Measurements from ENCODE around the gene DAAM2. TPM values are rescaled to one million over a fixed set of nuclear protein-coding genes. Genes with fewer than 3 reads are reported as not detected.

The DAAM2 gene
- polyA plus RNA-seq, 2 of the 4 experiments (the other 2 are of a cell fraction), result not detected

- H3K4me1 ChIP-seq, result no peaks in the 10 kb centered on the region
- ATAC-seq (no peak), FAIRE-seq (no peak), DNase-seq (ENCODE audit: low read depth in 1 of 2, low spot score in 1 of 2) (no peak)
- no peaks in the 10 kb centered on the region for H3K9me3 ChIP-seq
- ChIA-PET CTCF (no interaction called here), POLR2A (no interaction called here)
- 27% methylated on average over 5 of the region's 5 CpGs for WGBS (ENCODE audit: missing lambda C conversion rate)
- no peak overlapping the region for H3K27ac ChIP-seq
- no peak for TF ChIP-seq POLR2A (IDR thresholded peaks at IDR 0.05; ENCODE audit: low read length)
- no peak for TF ChIP-seq TFCP2L1 (CRISPR knock-in tag; IDR thresholded peaks at IDR 0.05)
- no peak for TF ChIP-seq MAX (IDR thresholded peaks at IDR 0.05)
- TF ChIP-seq ZSCAN20 (CRISPR knock-in tag; IDR thresholded peaks at IDR 0.05), result no peak
- no peak for TF ChIP-seq HES2 (IDR thresholded peaks at IDR 0.05)
- TF ChIP-seq NFE2L2 (conservative IDR thresholded peaks at IDR 0.05; ENCODE audit: low read length), result no peak
- no peak for TF ChIP-seq NPAS2 (CRISPR knock-in tag; IDR thresholded peaks at IDR 0.05; ENCODE audit: borderline replicate concordance)
- no peak for TF ChIP-seq RCOR1 (IDR thresholded peaks at IDR 0.05; ENCODE audit: low read depth, low read length)
- no peak for TF ChIP-seq CEBPB (IDR thresholded peaks at IDR 0.05)
- no peak for TF ChIP-seq USF2 (IDR thresholded peaks at IDR 0.05)
- TF ChIP-seq CHD4 (IDR thresholded peaks at IDR 0.05; ENCODE audit: borderline replicate concordance), result no peak
- TF ChIP-seq MAFK (IDR thresholded peaks at IDR 0.05; ENCODE audit: partially characterized antibody), result no peak
- TF ChIP-seq HOXA7 (CRISPR knock-in tag; IDR thresholded peaks at IDR 0.05), result no peak
- no peak for TF ChIP-seq ZC3H11A (IDR thresholded peaks at IDR 0.05)
- no peak for TF ChIP-seq ATOH8 (CRISPR knock-in tag; IDR thresholded peaks at IDR 0.05; ENCODE audit: low read depth)
- TF ChIP-seq MYC (IDR thresholded peaks at IDR 0.05; ENCODE audit: borderline replicate concordance, low read length), result no peak
- H3K4me2 ChIP-seq, result no peak overlapping the region
- no peak overlapping the region for H3K4me3 ChIP-seq
Measured at GRCh38 chr6:39769012-39769411, 23.2 kb upstream of the DAAM2 start.

DNA sequence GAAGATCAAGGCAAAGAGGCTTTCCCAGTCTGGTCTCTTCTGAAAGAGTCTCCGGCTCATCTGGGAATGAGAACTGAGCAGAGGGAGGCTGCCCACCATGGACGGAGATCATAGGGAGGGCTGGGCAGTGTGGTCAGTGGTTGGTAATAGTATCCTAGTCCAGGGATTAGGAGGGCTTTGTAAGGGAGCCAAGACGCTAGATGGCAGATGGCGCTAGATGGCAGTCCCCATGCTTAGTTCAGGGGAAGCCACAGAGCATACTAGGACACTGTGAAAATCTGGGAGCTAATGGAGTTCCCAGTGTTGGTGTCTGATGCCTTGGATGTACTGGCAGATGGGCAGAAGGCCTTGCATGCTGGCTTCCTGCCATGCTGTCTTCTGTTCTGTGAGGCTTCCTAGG, 21.7 kb upstream of the DAAM2 start:
- Histone ChIP-seq H3K4me1 (no peaks in the 10 kb centered on the region), H3K4me3 (no peak overlapping the region), H3K9me3 (no peaks in the 10 kb centered on the region), H3K27ac (no peak overlapping the region), H3K4me2 (no peak overlapping the region)
- CTCF ChIA-PET, result no interaction called here
- WGBS (ENCODE audit: missing lambda C conversion rate), result 19% methylated on average over 4 of the region's 4 CpGs
- DNase-seq (ENCODE audit: low read depth in 1 of 2, low spot score in 1 of 2) (no peak), FAIRE-seq (no peak), ATAC-seq (no peak)
- no peak for TF ChIP-seq GATA3 (IDR thresholded peaks at IDR 0.05; ENCODE audit: borderline replicate concordance)
- TF ChIP-seq RAD21 (conservative IDR thresholded peaks at IDR 0.05 in 1 of 2, IDR thresholded peaks at IDR 0.05 in 1 of 2), result no peak
- no peak for TF ChIP-seq HMGXB4 (CRISPR knock-in tag; IDR thresholded peaks at IDR 0.05; ENCODE audit: borderline replicate concordance)
- no peak for TF ChIP-seq CBX8 (IDR thresholded peaks at IDR 0.05)
- no peak for TF ChIP-seq MAX (IDR thresholded peaks at IDR 0.05)
- no peak for TF ChIP-seq CEBPB (IDR thresholded peaks at IDR 0.05)
- TF ChIP-seq CHD4 (IDR thresholded peaks at IDR 0.05; ENCODE audit: borderline replicate concordance), result no peak
- no peak for TF ChIP-seq MAZ (IDR thresholded peaks at IDR 0.05; ENCODE audit: borderline replicate concordance, low read depth, low read length)
- TF ChIP-seq HOXB5 (CRISPR knock-in tag; IDR thresholded peaks at IDR 0.05), result no peak
- POLR2A ChIA-PET, result no interaction called here
